Smooth muscle cell (in vitro differentiated cells): Measurements from ENCODE around the gene POMGNT1. TPM values are rescaled to one million over a fixed set of nuclear protein-coding genes. Genes with fewer than 3 reads are reported as not detected.

ENCODE experiments used
- DNase-seq: peaks from one replicate; lab custom pipeline; 2025; ENCODE audit not compliant: unreplicated experiment; lab: John Stamatoyannopoulos, UW
- H2AFZ ChIP-seq: fragments of 200-600 bp; sonication (generic); 2 replicates; pipeline ENCODE4 v1.6.0; 2016; ENCODE audit warnings: antibody characterized with exemption, low read depth, mild to moderate bottlenecking
- H3F3A ChIP-seq: fragments of 200-600 bp; sonication (generic); 2 replicates; pipeline ENCODE4 v1.6.0; 2017; ENCODE audit warnings: antibody characterized with exemption, low read depth
- H3K27ac ChIP-seq: fragments of 200-600 bp; sonication (generic); 2 replicates; pipeline ENCODE4 v1.5.1; 2016; ENCODE audit warnings: low read depth, mild to moderate bottlenecking
- H3K27me3 ChIP-seq: fragments of 200-600 bp; sonication (generic); 2 replicates; pipeline ENCODE4 v1.6.1; 2016; ENCODE audit warnings: low read depth, mild to moderate bottlenecking
- H3K36me3 ChIP-seq: fragments of 200-600 bp; sonication (generic); 2 replicates; pipeline ENCODE4 v1.5.1; 2016; ENCODE audit warnings: low read depth
- H3K4me1 ChIP-seq: fragments of 200-600 bp; sonication (generic); 2 replicates; pipeline ENCODE4 v1.5.1; 2016; ENCODE audit warnings: low read depth
- H3K4me2 ChIP-seq: fragments of 200-600 bp; sonication (generic); 2 replicates; pipeline ENCODE4 v1.6.0; 2016; ENCODE audit warnings: mild to moderate bottlenecking
- H3K4me3 ChIP-seq: fragments of 200-600 bp; sonication (generic); 2 replicates; pipeline ENCODE4 v1.5.1; 2016; ENCODE audit warnings: mild to moderate bottlenecking
- H3K79me2 ChIP-seq: fragments of 200-600 bp; sonication (generic); 2 replicates; pipeline ENCODE4 v1.6.0; 2016; ENCODE audit warnings: low read depth, mild to moderate bottlenecking
- H3K9ac ChIP-seq: fragments of 200-600 bp; sonication (generic); 2 replicates; pipeline ENCODE4 v1.6.0; 2016; ENCODE audit warnings: low read depth
- H3K9me3 ChIP-seq: fragments of 200-600 bp; sonication (generic); replicated peaks from 2 replicates; pipeline ENCODE4 v1.5.1; 2016; ENCODE audit warnings: low read depth
- H4K20me1 ChIP-seq: fragments of 200-600 bp; sonication (generic); 2 replicates; pipeline ENCODE4 v1.6.0; 2016; ENCODE audit warnings: low read depth
- WGBS: methylation state at CpG from one replicate; pipeline ENCODE4 v1.1.7; 2016; ENCODE audit warnings: low lambda C conversion rate; 5-methylcytosine and 5-hydroxymethylcytosine counted together
- polyA plus RNA-seq: library from polyadenylated mRNA; unstranded; fragments of >200 nt; fragmentation: Nextera tagmentation; extraction: Ambion mirVana; gene quantifications from 2 replicates; pipeline ENCODE4 v1.2.1, GENCODE V29; 2016
- total RNA-seq: library from RNA; depleted of rRNA; stranded (reverse); fragments of >200 nt; gene quantifications from 2 replicates; pipeline ENCODE4 v1.2.3, GENCODE V29; 2014
- TF ChIP-seq, protein P1 (sequence below): fragments of 200-600 bp; sonication (generic); IDR thresholded peaks from 2 replicates; pipeline ENCODE4 v1.5.1; 2017; ENCODE audit warnings: borderline replicate concordance, mild to moderate bottlenecking, antibody characterized with exemption; ENCODE audit not compliant: insufficient read depth, poor library complexity, severe bottlenecking

Gene POMGNT1
- total and polyA plus RNA-seq, 2 experiments from 2014 or later: 39.4 to 72.4 TPM

DNA sequence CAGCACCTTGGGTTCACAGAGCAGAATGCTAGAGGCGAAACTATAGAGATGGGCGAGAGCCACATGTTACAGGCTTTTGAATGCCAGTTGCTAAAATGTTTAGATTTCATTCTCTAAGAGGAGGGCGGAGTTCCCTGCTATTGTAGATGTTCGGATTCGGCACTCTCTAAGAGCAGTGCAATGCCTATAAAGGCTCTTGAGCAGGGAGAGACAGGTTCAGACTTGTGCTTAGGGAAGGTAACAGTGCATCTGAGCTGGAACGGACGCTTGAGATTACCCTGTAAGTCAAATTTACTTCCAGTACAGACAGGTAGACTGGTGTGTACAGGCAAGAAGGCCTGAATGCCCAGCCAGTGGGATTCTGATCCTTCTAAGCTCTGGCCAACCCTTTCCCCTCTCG is 20.2 kb upstream of the POMGNT1 start:
- Histone ChIP-seq H3K79me2 (no peaks in the 10 kb centered on the region), H3K9me3 (no peaks in the 10 kb centered on the region), H3K4me2 (no peak overlapping the region), H3K4me1 (peaks cover 7% of the 10 kb centered on the region), H3F3A (no peaks in the 10 kb centered on the region), H3K27ac (no peak overlapping the region), H3K9ac (no peak overlapping the region), H3K27me3 (no peaks in the 10 kb centered on the region), H3K4me3 (no peak overlapping the region), H4K20me1 (no peaks in the 10 kb centered on the region), H3K36me3 (no peaks in the 10 kb centered on the region), H2AFZ (no peak overlapping the region)
- DNase-seq: no peak
- TF ChIP-seq, protein P1, sequence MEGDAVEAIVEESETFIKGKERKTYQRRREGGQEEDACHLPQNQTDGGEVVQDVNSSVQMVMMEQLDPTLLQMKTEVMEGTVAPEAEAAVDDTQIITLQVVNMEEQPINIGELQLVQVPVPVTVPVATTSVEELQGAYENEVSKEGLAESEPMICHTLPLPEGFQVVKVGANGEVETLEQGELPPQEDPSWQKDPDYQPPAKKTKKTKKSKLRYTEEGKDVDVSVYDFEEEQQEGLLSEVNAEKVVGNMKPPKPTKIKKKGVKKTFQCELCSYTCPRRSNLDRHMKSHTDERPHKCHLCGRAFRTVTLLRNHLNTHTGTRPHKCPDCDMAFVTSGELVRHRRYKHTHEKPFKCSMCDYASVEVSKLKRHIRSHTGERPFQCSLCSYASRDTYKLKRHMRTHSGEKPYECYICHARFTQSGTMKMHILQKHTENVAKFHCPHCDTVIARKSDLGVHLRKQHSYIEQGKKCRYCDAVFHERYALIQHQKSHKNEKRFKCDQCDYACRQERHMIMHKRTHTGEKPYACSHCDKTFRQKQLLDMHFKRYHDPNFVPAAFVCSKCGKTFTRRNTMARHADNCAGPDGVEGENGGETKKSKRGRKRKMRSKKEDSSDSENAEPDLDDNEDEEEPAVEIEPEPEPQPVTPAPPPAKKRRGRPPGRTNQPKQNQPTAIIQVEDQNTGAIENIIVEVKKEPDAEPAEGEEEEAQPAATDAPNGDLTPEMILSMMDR: no peak
- 76% methylated on average over 8 of the region's 8 CpGs for WGBS

DNA sequence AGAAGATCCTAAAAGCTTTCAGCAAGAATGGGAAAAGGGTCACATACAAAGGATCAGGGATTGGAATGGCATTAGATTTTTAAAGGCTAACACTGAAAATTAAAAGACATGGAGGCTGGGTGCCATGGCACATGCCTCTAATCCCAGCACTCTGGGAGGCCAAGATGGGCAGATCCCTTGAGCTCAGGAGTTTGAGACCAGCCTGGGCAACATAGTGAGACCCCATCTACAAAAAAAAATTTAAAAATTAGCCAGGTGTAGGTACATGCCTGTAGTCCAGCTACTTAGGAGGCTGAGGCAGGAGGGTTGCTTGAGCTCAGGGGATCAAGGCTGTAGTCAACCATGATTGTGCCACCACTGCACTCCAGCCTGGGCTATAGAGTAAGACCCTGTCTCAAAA is 17.3 kb upstream of the POMGNT1 start:
- no peak overlapping the region for H3K9ac ChIP-seq
- no peak for DNase-seq
- no peak overlapping the region for H3K27ac ChIP-seq
- no peaks in the 10 kb centered on the region for H3K4me1 ChIP-seq
- no peak overlapping the region for H2AFZ ChIP-seq
- no peaks in the 10 kb centered on the region for H3F3A ChIP-seq
- no peaks in the 10 kb centered on the region for H3K9me3 ChIP-seq
- TF ChIP-seq, protein P1: no peak
- no peaks in the 10 kb centered on the region for H4K20me1 ChIP-seq
- H3K4me3 ChIP-seq: no peak overlapping the region
- H3K27me3 ChIP-seq: no peaks in the 10 kb centered on the region
- no peaks in the 10 kb centered on the region for H3K36me3 ChIP-seq
- no peak overlapping the region for H3K4me2 ChIP-seq
- H3K79me2 ChIP-seq: no peaks in the 10 kb centered on the region

GRCh38 chr1:46211051-46211450 is 12.8 kb upstream of the POMGNT1 start:
- no peaks in the 10 kb centered on the region for H4K20me1 ChIP-seq
- no peak overlapping the region for H2AFZ ChIP-seq
- 76% methylated on average over 2 of the region's 2 CpGs for WGBS
- H3K9me3 ChIP-seq: no peaks in the 10 kb centered on the region
- DNase-seq: no peak
- TF ChIP-seq, protein P1: no peak
- no peaks in the 10 kb centered on the region for H3K79me2 ChIP-seq
- H3K4me1 ChIP-seq: no peaks in the 10 kb centered on the region
- no peaks in the 10 kb centered on the region for H3K27me3 ChIP-seq
- H3K4me3 ChIP-seq: no peak overlapping the region
- H3K36me3 ChIP-seq: no peaks in the 10 kb centered on the region
- no peaks in the 10 kb centered on the region for H3F3A ChIP-seq
- H3K27ac ChIP-seq: no peak overlapping the region
- no peak overlapping the region for H3K9ac ChIP-seq
- no peak overlapping the region for H3K4me2 ChIP-seq

- no peaks in the 10 kb centered on the region for H4K20me1 ChIP-seq
- 93% methylated on average over 3 of the region's 3 CpGs for WGBS
Observed at GRCh38 chr1:46210561-46210960, 12.3 kb upstream of the POMGNT1 start.

More at GRCh38 chr1:46210561-46210960, 12.3 kb upstream of the POMGNT1 start:
- Histone ChIP-seq H3F3A (no peaks in the 10 kb centered on the region), H2AFZ (no peak overlapping the region), H3K27me3 (no peaks in the 10 kb centered on the region), H3K79me2 (no peaks in the 10 kb centered on the region), H3K9ac (no peak overlapping the region), H3K4me1 (no peaks in the 10 kb centered on the region), H3K4me2 (no peak overlapping the region), H3K36me3 (no peaks in the 10 kb centered on the region), H3K9me3 (no peaks in the 10 kb centered on the region), H3K27ac (no peak overlapping the region), H3K4me3 (no peak overlapping the region)
- DNase-seq: no peak
- TF ChIP-seq, protein P1: no peak
